SH-SY5Y (cell line): Measurements from ENCODE around the gene EMD.

Source experiments
- GATA2 ChIP-seq: IDR thresholded peaks from 2 replicates; pipeline ENCODE4 v1.6.1; 2011; ENCODE audit warnings: mild to moderate bottlenecking, low read depth, low read length
- GATA3 ChIP-seq: IDR thresholded peaks from 2 replicates; pipeline ENCODE4 v1.6.1; 2011; ENCODE audit warnings: low read depth, mild to moderate bottlenecking, low read length, moderate library complexity

DNA sequence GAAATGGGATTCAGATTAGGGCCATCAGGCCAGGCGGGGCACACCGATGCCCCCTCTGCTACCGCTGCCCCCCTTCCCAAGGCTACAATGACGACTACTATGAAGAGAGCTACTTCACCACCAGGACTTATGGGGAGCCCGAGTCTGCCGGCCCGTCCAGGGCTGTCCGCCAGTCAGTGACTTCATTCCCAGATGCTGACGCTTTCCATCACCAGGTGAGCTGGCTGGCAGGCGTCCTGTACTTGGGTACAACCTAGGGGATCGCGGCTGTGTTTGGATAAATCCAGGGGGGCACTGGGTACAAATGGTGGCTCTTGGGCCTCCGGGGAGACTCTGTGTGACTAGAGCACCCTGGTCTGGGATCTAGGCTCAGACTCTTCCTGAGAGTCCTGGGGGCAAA lies 1.1 kb downstream of the EMD start:
- no peak for TF ChIP-seq GATA2
- TF ChIP-seq GATA3: no peak
